AG10803 (cell line): ENCODE results near the gene C6orf47.
"Not testable (repeated sequence)": the region's sequence is repeated elsewhere in the genome, so short reads cannot be mapped to it uniquely, and the experiment has no call there.

Experiments
- DNase-seq: peaks from one replicate; pipeline ENCODE4 v3.0.0; 2010; ENCODE audit warnings: low read depth
- H3K4me3 ChIP-seq: 2 replicates; pipeline ENCODE4 v1.5.1; 2011; ENCODE audit warnings: mild to moderate bottlenecking, low read length, control low read depth
- CTCF ChIP-seq: conservative IDR thresholded peaks from 2 replicates; pipeline ENCODE4 v1.5.1; 2011; ENCODE audit warnings: mild to moderate bottlenecking, low read length, control low read depth, inconsistent platforms

Gene C6orf47

GRCh38 chr6:31660381-31661261, at the start of gene C6orf47:
TSS of gene C6orf47 (minus strand) at chr6:31660778. CDS start at chr6:31659947, 831 bp downstream.
- peak; percentile 75 for DNase-seq
- TF ChIP-seq CTCF: no peak

GRCh38 chr6:31709157-31709556, 48.6 kb upstream of the C6orf47 start:
- not testable (repeated sequence) for H3K4me3 ChIP-seq, DNase-seq

More at GRCh38 chr6:31660381-31661261, at the start of gene C6orf47:
- H3K4me3 ChIP-seq: peak within 1 kb of the TSS; percentile 92

GRCh38 chr6:31708224-31708623, 47.6 kb upstream of the C6orf47 start:
- H3K4me3 ChIP-seq: no peak overlapping the region
- no peak for DNase-seq
- TF ChIP-seq CTCF: no peak

- TF ChIP-seq CTCF: no peak
- no peak overlapping the region for H3K4me3 ChIP-seq
- no peak for DNase-seq
These were observed 47.1 kb upstream of the C6orf47 start for GRCh38 chr6:31707701-31708100.

- no peak for DNase-seq
- H3K4me3 ChIP-seq: no peak within 1 kb of the TSS
- TF ChIP-seq CTCF: no peak
These were observed 46.0 kb upstream of the C6orf47 start, which contains the start of gene LY6G6F for GRCh38 chr6:31706599-31706998. TSS of gene LY6G6F (plus strand) at chr6:31706866. CDS start at chr6:31706907, 41 bp downstream.

GRCh38 chr6:31705931-31706330, 45.4 kb upstream of the C6orf47 start:
- no peak overlapping the region for H3K4me3 ChIP-seq
- DNase-seq: no peak
- no peak for TF ChIP-seq CTCF

- DNase-seq: peak; percentile 97
- H3K4me3 ChIP-seq: peak within 1 kb of the TSS; percentile 93
- no peak for TF ChIP-seq CTCF
These were observed 42.5 kb upstream of the C6orf47 start, which contains the start of gene ABHD16A for GRCh38 chr6:31702819-31703716. TSS of gene ABHD16A (minus strand) at chr6:31703324. CDS start at chr6:31703281, 43 bp downstream.
